DOHH2 (cell line): ENCODE results near the gene ANO8.

ENCODE experiments used
- EZH2phosphoT487 ChIP-seq: fragments of 200-600 bp; sonication (generic); IDR thresholded peaks from 2 replicates; pipeline ENCODE4 v1.6.1; 2017; ENCODE audit warnings: borderline replicate concordance, mild to moderate bottlenecking, antibody characterized with exemption, low read length, moderate library complexity, mixed read lengths
- TF ChIP-seq, protein P1 (sequence below): fragments of 200-600 bp; sonication (generic); IDR thresholded peaks from one replicate; pipeline ENCODE4 v1.5.1; 2014; ENCODE audit warnings: antibody characterized with exemption, mild to moderate bottlenecking, low read depth, low read length; ENCODE audit not compliant: poor library complexity, severe bottlenecking

DNA sequence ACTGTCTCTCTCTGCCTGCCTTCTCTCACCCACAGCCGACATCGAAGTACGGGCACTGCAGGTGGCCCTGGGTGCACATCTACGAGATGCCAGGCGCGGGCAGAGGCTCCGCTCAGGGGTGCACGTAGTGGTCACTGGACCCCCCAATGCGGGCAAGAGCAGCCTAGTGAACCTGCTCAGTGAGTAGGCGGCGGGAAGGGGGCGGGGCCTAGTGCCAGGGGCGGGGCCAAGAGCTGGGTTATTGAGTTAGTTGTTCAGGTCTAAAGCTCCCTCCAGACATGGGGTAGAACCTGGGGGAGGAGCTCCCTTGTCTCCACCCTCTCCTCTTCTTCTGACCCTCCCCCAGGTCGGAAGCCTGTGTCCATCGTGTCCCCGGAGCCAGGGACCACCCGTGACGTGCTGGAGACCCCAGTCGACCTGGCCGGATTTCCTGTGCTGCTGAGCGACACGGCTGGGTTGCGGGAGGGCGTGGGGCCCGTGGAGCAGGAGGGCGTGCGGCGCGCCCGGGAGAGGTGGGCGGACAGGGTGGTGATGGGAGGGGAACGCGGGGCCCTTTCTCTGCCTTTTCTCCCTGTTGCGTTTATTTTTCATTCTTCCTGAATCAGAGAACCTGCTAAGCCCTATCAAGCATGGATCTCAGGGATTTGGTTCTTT lies 4.6 kb upstream of the ANO8 start:
- TF ChIP-seq, protein P1, sequence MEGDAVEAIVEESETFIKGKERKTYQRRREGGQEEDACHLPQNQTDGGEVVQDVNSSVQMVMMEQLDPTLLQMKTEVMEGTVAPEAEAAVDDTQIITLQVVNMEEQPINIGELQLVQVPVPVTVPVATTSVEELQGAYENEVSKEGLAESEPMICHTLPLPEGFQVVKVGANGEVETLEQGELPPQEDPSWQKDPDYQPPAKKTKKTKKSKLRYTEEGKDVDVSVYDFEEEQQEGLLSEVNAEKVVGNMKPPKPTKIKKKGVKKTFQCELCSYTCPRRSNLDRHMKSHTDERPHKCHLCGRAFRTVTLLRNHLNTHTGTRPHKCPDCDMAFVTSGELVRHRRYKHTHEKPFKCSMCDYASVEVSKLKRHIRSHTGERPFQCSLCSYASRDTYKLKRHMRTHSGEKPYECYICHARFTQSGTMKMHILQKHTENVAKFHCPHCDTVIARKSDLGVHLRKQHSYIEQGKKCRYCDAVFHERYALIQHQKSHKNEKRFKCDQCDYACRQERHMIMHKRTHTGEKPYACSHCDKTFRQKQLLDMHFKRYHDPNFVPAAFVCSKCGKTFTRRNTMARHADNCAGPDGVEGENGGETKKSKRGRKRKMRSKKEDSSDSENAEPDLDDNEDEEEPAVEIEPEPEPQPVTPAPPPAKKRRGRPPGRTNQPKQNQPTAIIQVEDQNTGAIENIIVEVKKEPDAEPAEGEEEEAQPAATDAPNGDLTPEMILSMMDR: no peak
- TF ChIP-seq EZH2phosphoT487: no peak
